ENCODE data around the gene CYP4A22.
A peak's percentile ranks its signal among the peaks of the same experiment; 100 is the strongest.
"Not testable (repeated sequence)": the region's sequence is repeated elsewhere in the genome, so short reads cannot be mapped to it uniquely, and the experiment has no call there.

CYP4A22 gene

DNA sequence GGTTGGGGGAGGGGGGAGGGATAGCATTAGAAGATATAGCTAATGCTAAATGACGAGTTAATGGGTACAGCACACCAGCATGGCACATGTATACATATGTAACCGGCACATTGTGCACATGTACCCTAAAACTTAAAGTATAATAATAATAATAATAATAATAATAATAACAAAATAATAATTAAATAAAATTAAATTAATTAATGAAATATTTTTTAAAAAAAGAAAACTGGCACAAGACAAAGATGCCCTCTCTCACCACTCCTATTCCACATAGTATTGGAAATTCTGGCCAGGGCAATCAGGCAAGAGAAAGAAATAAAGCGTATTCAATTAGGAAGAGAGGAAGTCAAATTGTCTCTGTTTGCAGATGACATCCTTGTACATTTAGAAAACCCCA is 20.7 kb downstream of the CYP4A22 start:
- not testable (repeated sequence) for DNase-seq

DNA sequence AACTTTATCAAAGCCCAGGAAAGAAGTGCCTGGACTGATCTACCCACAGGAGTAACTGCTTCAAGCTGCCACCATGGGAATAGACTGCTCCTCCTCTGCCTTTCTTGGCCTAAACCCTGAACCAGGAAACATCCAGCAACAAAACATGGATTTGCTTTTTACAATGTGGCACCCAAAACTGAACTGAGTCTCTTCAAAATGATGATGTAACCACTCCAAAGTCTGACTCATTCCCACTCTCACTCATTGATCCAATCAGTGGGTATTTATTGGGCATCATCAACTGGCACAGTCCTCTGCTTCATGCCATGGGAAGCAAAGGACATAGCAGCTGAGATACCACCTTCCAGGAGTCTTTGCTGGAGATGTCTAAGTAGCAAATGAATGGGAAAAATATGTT is 23.5 kb downstream of the CYP4A22 start:
- DNase-seq, result no peak

DNA sequence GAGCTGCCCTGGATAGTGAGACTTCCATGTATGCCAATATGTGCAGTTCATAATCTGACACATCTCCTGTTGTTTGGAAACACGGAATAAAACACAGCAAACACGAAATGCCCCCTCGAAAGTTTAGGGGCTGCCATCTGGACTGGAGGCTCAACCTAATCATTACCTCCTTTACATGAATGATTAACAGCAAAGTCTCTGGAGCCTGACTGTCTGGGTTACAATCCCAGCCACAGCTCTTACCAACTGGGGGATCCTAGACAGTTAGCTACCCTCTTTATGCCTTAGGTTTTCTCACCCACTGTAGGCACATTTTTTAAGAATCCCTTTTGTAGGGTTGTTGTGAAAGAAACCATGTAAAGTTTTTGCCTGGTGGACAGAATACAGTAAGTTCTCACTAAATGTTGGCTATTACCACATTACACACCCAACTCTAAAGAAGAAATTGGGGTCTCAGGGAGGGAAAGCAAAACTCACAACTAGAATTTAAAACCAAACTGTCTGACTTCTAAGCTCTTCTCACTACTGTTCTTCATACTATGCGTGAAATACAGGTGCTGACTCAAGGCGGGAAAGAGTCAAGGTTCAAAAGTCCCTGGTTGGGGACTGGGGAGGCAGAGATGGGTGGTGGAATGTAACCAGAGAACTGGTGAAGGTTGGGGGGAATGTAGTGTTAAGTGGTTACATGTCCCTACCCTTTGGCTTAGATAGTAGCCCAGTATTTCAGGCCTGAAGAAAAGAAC is 24.2 kb downstream of the CYP4A22 start:
- no peak for DNase-seq

DNA sequence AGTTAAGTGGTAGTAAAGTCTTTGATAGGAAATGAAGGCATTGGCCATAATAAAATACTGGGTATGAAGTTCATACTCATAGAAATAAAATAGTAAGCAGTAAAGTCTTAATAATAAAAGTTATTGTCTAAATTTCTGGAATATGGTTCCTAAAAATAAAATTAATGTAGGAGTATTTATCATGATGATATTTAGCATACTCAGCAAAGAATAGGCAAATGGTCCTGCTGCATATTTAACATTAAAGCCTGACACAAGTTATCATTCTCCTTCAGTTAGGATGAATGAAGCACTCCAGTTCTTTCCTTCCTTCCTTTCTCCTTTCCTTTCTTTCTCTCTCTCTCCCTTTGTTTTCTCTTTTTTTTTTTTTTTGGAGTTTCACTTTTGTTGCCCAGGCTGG is 27.3 kb downstream of the CYP4A22 start:
- no peak for DNase-seq

DNA sequence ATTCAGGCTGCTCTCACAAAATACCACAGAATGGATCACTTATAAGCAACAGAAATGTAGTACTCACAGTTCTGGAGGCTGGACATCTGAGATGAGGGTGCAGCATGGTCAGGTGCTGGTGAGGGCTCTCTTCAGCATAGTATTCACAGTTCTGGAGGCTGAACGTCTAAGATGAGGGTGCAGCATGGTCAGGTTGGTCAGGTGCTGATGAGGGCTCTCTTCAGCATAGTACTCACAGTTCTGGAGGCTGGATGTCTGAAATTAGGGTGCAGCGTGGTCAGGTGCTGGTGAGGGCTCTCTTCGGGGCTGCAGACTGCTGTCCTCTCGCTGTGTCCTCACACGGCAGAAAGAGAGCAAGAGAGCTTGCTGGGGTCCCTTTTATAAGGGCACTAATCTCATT is 35.5 kb downstream of the CYP4A22 start:
- DNase-seq, result no peak

DNA sequence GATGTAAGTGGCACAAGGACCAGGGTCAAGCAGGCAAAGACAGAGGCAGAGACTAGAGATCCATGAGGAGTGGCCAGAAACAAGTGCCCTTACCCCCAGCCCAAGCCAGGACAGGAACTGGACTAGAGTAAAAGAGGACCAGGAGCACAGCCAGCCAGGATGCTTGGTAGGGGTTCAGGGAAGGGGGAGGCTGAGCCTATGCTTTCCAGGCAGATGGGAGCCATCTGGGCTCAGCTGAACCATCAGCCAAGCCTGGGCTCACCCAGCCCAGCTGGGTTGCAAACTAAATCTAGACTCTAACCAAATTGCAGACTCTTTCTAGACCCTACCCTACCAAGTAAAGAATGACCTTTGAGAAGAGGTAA is 37.4 kb downstream of the CYP4A22 start:
- no peak for DNase-seq

DNA sequence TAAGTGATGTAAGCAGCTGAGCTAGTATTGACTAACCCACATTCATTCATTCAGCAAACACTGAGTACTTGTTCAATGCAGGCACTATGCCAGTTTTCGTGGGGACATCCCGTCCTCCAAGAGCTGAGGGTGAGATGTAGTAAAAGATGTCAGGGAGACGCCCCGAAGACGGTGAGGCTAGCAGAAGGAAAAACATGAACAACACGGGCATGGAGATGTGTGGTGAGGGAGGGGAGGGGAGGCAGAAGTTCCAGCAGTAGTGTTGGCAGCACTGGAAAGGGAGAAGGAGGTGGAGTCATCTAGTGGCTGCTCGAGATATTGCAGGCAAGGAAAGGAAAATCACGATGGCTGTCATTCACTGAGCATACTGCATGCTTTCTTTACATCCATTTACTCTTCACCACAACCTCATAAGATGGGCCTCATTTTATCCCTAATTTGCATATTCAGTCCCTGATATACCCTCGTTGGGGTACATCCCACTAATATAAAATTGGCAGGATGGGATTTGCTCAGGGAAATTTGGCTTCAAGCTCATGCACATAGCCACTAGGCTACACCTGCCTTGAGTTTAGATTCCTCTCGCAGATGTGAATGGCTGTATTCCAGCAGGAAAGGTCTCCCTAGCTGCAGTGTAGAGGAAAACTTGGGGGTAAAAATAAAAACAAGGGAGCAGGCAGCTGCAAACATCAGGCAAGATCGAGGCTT is 38.1 kb downstream of the CYP4A22 start:
- DNase-seq, result peak; percentile 63 to 75 (median 66)

DNA sequence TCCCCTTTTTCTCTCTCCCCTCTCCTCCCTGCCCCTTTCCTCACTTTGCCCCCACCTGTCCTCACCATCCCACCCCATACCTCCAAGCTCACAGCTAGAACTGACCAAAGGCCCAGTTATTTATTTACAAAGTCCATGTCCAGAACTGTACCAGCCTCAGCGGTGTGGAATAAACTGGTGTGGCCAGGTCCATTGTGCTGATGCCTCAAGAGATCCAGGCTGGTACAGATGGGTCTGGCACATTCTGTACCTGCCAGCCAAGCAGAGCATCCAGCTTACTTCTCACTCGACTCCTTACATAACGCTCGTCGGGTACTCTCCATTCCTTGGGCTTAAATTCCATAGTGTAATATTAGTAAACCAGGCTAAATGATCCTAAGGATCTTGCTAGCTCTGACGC is 40.8 kb downstream of the CYP4A22 start:
- no peak for DNase-seq

DNA sequence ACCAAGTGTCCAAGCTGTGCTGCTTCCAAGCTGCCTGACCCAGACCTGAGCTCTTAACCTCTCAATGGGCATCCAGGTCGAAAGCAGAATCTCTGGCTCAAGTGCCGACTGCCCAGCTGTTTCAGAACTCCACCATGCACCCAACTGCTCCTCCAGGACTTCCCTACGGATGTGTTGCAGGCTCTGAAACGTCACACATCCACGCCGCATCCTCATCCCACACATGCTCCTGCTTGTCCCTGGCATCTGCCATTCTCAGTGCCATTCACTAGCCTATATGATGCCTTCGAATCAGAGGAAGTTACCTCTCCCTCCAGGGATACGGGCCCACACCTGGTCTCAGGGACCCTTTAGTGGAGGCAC is 41.4 kb downstream of the CYP4A22 start:
- no peak for DNase-seq

DNA sequence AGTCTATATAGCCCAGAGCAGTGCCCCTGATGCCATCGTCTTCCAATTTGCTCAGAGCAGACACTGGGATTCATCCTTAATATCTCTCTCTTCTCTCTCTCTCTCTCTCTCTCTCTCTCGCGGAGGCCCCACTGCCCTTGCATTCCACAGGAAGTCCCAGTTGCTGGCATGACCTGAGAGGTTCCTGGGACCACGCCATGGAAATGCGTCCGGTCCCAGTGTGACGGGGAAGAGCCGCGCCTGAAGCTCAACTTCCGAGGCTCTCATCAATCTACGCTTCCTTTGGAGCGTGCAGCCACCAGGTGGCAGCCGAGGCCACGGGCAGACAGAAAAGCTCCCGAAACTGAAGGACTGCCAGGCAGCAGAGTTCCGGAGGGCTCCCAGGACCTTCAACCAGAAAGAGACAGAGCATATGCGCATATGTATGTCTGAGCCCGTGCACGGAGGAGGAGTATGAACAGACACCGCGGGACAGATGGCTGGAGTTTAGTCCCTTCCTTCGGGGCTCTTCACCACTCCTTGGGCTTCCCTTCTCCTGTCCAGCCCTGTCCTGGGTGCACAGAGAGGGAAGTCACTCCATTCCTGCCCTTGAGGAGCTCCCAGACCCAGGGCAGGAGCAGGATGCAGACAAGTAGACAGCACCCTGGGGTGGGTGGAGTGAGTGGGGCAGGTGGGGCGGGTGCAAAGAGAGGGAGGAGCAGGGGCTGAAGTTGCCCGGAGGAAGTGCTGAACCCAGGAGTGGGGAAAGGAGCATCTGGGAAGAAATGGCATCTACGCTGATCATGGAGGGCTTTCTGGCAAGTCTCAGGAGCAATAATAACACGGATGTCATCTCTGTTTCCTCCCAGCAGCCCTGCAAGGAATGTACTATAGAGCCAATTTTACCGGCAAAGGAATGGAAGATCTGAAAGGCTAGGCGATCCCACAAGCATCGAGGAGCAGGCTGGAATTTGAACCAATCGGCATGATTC is 42.1 kb downstream of the CYP4A22 start:
- peak; percentile 93 to 96 (median 94) for DNase-seq

DNA sequence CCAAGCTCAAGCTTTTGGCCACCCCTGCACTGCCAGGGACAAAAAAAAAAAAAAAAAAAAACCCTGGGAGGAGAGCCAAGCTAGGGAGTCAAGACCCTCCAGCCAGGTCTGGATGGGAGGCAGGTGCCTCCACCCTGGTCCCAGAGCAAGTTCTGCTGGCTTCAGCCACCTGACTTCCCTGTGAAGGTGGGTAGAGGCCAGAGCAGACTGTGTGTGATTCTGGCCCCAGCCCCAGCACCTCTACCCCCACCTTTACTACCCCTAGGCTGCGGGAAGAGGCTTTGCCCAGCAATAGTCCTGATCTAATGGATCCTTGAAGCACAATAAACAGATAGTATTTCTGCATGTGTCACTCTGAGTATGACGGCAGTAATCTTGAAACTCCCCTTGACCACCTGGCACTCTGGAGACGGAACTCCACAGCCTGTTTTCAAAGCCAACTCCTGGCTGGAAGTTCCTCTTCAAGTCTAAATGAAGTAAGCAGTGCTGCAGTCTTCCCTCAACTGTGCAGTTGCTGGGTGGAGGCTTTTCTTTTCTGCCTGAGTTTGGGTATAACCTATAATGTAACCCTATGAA is 42.8 kb downstream of the CYP4A22 start:
- DNase-seq, result no peak

DNA sequence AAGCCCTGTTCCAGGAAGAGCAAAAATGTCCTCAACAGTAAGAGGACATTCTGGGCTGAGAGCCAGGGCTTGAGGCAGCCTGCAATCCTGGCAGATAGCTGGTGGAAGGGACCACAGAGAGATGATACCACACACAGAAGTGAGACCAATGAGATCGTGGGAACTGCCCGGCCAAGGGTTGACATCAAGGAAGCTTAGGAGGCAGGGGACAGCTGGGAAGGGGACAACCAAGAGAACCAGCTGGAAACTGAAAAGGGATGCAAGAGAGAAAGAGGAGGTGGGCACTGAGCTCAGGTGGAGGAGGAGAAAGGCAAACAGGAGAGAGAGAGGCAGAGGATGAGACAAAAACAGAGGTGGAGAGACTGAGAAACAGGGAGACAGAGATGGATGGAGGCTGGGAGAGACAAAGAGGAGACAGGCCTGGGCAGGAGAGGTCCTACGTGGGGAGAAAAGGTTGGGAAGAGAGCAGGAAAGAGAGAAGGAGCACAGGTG is 43.4 kb downstream of the CYP4A22 start:
- DNase-seq, result no peak

DNA sequence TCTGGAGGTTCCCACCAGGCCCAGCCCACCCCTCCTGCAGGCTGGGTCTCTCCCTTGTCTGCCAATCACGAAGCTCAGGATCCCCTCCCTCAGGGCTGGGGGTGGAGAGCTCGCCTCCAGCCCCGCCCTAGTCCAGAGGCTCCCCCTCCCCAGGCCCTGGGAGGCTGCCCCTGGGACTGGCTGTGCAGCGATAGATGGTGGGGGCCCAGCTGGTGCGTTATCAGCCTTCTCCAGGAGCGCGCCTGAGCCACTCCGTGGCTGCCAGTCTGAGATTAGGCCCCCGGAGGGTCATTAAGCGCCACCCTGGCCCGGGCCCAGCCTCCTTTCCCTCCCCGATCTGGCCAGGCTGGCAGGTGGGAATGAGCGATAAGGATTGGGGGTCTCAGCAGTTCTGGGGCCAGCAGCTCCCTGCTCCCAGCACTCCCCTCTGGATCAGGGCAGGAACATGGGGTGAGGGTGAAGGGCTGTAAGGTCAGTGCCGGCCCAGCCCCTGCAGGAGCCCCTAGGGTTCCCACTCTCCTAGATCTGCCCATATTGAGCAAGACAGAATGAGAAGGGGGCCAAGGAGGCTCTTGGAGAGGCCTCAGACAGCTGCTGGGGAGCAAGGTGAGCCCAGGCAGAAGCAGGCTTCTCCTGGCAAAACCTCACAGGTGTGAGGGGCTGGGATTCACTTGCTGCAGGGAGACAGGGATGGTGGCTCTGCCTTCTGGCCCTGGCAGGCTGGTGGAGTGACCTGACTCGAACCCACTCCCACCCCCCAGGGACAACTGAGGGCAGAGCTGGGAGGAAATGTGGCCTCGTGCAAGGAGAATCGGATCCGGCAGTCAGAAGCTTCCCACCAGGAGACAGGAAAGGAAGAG is 44.1 kb downstream of the CYP4A22 start:
- DNase-seq, result no peak

DNA sequence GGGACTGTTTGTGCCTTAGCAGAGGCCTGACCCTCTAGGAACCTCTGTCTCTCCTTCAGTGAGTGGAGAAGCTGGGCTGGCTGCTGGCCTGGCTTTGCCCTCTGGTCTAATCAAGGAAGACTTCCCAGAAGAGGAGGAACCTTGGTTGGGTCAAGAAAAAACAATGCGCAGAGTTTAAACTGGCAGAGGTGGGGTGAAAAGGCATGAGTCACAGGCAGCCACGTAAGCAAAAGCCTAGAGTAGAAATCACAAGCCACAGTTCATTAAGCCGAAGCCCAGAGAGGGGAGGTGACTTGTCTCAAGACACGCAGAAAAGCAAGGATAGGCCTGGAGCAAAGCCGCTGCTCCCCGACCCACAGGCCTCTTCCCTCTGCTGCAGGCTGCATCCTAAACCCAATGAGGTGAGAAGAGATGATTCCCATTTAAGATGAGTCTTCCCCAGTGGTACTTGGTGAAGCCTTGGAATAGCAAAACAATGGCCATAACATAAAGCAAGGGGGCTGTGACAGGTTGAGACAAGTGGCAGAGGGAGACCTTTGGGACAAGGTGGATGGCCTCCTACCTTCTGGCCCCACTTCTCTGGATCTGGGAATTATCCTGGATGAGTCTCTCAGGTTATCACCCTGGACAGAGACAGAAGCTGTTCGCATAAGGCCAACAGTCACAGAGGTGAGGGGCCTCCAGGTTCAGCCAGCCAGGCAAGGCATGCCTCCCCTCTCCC is 44.9 kb downstream of the CYP4A22 start:
- DNase-seq, result no peak

DNA sequence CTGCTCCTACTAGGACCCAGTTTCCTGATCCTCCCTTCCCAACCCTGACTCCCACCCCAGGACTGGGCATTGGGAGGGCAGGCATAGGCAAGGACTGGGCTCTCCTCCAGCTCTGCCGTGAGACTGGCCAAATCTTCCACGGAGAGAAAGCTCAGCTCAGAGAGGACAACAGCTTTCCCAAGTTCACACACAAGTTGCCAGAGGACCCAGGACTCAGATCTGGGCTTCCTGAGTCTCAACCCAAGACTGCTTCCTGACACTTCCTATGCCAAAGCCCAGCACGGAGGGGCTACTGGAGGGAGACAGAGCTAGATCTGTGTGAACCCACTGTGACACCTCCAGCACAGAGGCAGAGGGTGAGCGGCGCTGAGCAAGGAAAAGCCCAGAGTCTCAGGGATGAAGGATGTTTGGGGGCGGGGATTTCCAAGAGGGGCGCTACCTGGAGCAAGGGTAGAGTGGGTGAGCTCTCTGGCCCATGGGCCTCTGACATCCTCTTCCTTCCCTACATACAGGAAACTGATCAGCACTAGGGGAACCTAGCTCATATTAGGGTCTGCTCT is 45.5 kb downstream of the CYP4A22 start:
- no peak for DNase-seq

DNA sequence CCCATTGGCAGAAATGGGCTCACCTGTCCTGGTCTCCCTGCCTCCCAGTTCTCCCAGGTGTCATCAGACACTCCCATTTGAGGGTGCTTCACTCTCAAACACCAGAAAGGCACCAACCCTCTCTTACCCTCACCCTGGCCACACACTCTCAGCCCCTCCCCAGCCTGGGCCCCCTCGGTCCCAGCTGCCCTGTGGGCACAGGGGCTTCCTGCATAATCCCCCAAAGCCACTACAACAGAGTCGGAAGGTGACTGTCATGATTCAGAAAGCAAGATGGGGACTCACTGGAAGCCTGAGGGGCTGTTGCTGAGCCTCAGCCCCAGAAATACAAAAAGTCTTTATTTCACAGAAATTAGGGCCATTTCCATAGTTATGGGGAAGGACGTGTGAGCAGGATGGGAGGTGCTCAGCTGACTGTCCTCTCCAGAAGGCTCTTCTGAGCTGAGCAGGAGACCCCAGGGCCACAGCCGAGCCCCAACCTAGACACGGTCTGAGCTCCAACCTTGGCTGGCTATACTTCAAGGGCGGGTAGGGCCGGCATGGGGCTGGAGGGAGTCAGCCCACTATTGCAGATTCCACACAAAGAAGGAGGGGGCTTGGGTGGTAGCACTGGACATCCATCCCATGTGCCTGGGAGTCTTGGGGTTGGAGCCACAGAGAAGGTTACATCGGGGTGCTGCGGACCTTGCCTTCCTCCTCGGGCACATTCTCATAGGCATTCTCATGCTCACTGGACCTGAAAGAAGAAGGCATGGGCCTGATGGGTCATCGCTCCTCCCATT is 46.3 kb downstream of the CYP4A22 start:
- DNase-seq, result no peak

DNA sequence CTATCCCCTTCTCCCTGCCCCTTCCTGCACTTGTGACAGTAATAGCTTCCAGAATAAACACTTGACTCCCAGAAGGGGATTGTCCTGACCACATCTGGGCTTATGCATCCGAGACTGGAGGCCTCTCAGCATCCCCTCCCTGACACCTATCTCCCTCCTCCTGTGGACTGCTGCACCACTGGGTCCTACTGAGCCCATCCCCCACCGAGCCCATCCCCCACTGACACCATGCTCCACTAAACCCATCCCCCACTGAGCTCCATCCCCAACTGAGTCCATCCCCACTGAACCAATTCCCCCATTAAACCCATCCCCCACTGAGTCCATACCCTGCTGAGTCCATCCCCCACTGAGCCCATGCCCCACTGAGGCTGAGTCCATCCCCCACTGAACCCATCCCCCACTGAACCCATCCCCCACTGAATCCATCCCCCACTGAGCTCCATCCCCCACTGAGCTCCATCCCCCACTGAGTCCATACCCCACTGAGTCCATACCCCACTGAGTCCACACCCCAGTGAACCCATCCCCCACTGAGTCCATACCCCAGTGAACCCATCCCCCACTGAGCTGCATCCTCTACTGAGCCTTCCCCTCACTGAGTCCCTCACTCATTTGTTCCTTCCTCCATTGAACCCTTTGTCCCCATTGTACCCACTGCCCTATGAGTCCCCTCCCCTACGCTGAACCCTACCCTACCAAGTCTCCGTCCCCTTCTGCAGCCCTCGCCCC is 47.0 kb downstream of the CYP4A22 start:
- DNase-seq, result no peak

DNA sequence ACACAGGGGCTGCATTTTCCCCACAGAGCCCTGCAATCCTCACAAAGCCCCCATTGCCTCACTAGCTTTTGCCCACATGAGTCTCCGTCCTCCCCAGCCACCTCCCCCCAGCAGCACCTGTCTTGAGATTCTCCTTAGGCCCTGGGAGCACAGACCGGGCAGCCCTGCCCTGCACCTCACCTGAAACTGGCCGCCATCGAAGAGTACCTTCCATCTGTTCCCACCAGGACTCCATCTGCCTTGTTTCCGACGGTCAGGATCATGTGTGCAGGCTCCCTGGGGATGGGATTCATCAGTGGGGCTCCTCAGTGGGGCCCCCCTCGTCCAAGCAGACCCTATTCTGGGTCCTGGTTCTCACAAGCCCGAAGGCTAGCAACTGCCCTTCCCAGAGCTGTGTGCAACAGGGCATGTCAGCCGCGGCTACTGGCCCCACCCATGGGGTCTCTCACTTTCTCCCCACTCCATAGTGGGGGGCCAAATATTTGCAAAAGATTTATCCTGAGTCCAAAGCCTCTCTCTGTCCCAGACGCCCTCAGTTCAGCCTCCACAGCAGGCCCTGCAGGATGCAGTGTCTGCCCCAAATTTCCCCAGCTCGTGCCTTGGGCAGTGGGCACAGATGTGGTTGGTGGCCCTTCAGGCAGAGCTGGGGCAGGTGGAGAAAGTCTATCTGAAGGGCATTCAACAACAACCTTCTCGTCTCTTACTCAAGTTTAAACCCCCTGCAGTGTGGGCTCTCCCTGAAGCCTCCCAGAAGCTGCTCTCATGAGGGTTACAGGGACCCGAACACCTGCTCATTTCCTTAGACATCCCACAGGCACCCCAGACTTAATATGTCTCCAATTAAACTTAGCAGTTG is 47.8 kb downstream of the CYP4A22 start:
- no peak for DNase-seq

All from suppressor macrophage (primary cell).